Hematopoietic multipotent progenitor cell treated with erythropoietin and hydrocortisone succinate and interleukin-3 and kit ligand, for 8 days (in vitro differentiated cells): ENCODE results near the gene FLCN.

Experiments used
- DNase-seq: peaks from one replicate; pipeline ENCODE4 v3.0.0-alpha.2; 2015

FLCN gene

GRCh38 chr17:17182598-17183136, 54.3 kb downstream of the FLCN start:
- DNase-seq, result no peak

- no peak for DNase-seq
Measured at GRCh38 chr17:17181666-17182597, 55.0 kb downstream of the FLCN start.

GRCh38 chr17:17180741-17181525, 56.0 kb downstream of the FLCN start:
- no peak for DNase-seq

- DNase-seq, result no peak
Measured at GRCh38 chr17:17180141-17180603, 56.8 kb downstream of the FLCN start.

- no peak for DNase-seq
Measured at GRCh38 chr17:17179371-17179827, 57.6 kb downstream of the FLCN start.

- DNase-seq, result no peak
Measured at GRCh38 chr17:17177176-17177575, 59.8 kb downstream of the FLCN start.

- DNase-seq, result no peak
Measured at GRCh38 chr17:17176341-17176740, 60.6 kb downstream of the FLCN start.

- DNase-seq, result no peak
Measured at GRCh38 chr17:17175917-17176316, 61.1 kb downstream of the FLCN start.

GRCh38 chr17:17175340-17175739, 61.6 kb downstream of the FLCN start:
- no peak for DNase-seq

- no peak for DNase-seq
Measured at GRCh38 chr17:17173921-17174320, 63.0 kb downstream of the FLCN start.

GRCh38 chr17:17172990-17173389, 64.0 kb downstream of the FLCN start:
- no peak for DNase-seq

GRCh38 chr17:17172001-17172939, 64.7 kb downstream of the FLCN start:
- DNase-seq, result no peak

GRCh38 chr17:17171186-17171585, 65.8 kb downstream of the FLCN start:
- DNase-seq, result no peak

GRCh38 chr17:17170346-17170985, 66.5 kb downstream of the FLCN start:
- no peak for DNase-seq

- no peak for DNase-seq
Measured at GRCh38 chr17:17169396-17169795, 67.6 kb downstream of the FLCN start.

GRCh38 chr17:17168401-17168800, 68.6 kb downstream of the FLCN start:
- DNase-seq, result no peak

GRCh38 chr17:17167986-17168385, 69.0 kb downstream of the FLCN start:
- no peak for DNase-seq

GRCh38 chr17:17167356-17167755, 69.6 kb downstream of the FLCN start:
- no peak for DNase-seq

- DNase-seq, result no peak
Measured at GRCh38 chr17:17166446-17166845, 70.5 kb downstream of the FLCN start.

- no peak for DNase-seq
Measured at GRCh38 chr17:17165666-17166308, 71.2 kb downstream of the FLCN start.

GRCh38 chr17:17164676-17165075, 72.3 kb downstream of the FLCN start:
- no peak for DNase-seq
